SK-N-SH treated with all-trans-retinoic acid at 6 μM for 48 hours (cell line): ENCODE data around the gene PPP1CC.

ENCODE experiments used
- CREB5 ChIP-seq: fragments of 250-450 bp; sonication (Bioruptor Pico); IDR thresholded peaks from 2 replicates; pipeline ENCODE4 v1.5.1; 2020; ENCODE audit warnings: low read depth, mild to moderate bottlenecking, moderate library complexity
- CSDC2 ChIP-seq: fragments of 250-450 bp; sonication (Bioruptor Pico); IDR thresholded peaks from 2 replicates; pipeline ENCODE4 v1.5.0; 2020; ENCODE audit warnings: mild to moderate bottlenecking, moderate library complexity
- ESRRG ChIP-seq: fragments of 250-450 bp; sonication (Bioruptor Pico); IDR thresholded peaks from 2 replicates; pipeline ENCODE4 v1.6.1; 2021; ENCODE audit warnings: mild to moderate bottlenecking
- GLIS3 ChIP-seq: fragments of 250-450 bp; sonication (Bioruptor Pico); IDR thresholded peaks from 2 replicates; pipeline ENCODE4 v1.5.0; 2020; ENCODE audit warnings: mild to moderate bottlenecking, moderate library complexity
- OSR1 ChIP-seq: fragments of 250-450 bp; sonication (Bioruptor Pico); IDR thresholded peaks from 2 replicates; pipeline ENCODE4 v1.8.0; 2022; ENCODE audit warnings: moderate library complexity, mild to moderate bottlenecking, inconsistent platforms
- PATZ1 ChIP-seq: fragments of 250-450 bp; sonication (Bioruptor Pico); IDR thresholded peaks from 2 replicates; pipeline ENCODE4 v1.8.0; 2020; ENCODE audit warnings: mild to moderate bottlenecking, moderate library complexity, borderline replicate concordance
- POU6F1 ChIP-seq: fragments of 250-450 bp; sonication (Bioruptor Pico); IDR thresholded peaks from 2 replicates; pipeline ENCODE4 v1.8.0; 2021; ENCODE audit warnings: low read depth, mild to moderate bottlenecking, moderate library complexity, borderline replicate concordance
- SNAI2 ChIP-seq: fragments of 250-450 bp; sonication (Bioruptor Pico); IDR thresholded peaks from 2 replicates; pipeline ENCODE4 v1.5.0; 2020; ENCODE audit warnings: mild to moderate bottlenecking, moderate library complexity
- TOX ChIP-seq: fragments of 250-450 bp; sonication (Bioruptor Pico); IDR thresholded peaks from 2 replicates; pipeline ENCODE4 v1.8.0; 2021; ENCODE audit warnings: mild to moderate bottlenecking, moderate library complexity, borderline replicate concordance
- ZC3H10 ChIP-seq: fragments of 250-450 bp; sonication (Bioruptor Pico); IDR thresholded peaks from 2 replicates; pipeline ENCODE4 v1.5.1; 2021; ENCODE audit warnings: mild to moderate bottlenecking, moderate library complexity
- ZFP3 ChIP-seq: fragments of 250-450 bp; sonication (Bioruptor Pico); IDR thresholded peaks from 2 replicates; pipeline ENCODE4 v1.5.0; 2020; ENCODE audit warnings: mild to moderate bottlenecking, moderate library complexity
- ZFP30 ChIP-seq: fragments of 450-650 bp; formaldehyde crosslinking; IDR thresholded peaks from 2 replicates; pipeline ENCODE4 v1.5.0; 2022; ENCODE audit warnings: mild to moderate bottlenecking, moderate library complexity
- ZNF565 ChIP-seq: fragments of 450-650 bp; formaldehyde crosslinking; conservative IDR thresholded peaks from 2 replicates; pipeline ENCODE4 v1.5.0; 2020; ENCODE audit warnings: low read depth, mild to moderate bottlenecking, moderate library complexity
- ZNF8 ChIP-seq: fragments of 450-650 bp; formaldehyde crosslinking; IDR thresholded peaks from 2 replicates; pipeline ENCODE4 v1.5.0; 2020; ENCODE audit warnings: mild to moderate bottlenecking, moderate library complexity

- TF ChIP-seq PATZ1 (CRISPR knock-in tag) (no peak), ZNF565 (CRISPR knock-in tag) (no peak), ESRRG (CRISPR knock-in tag) (no peak), ZC3H10 (CRISPR knock-in tag) (no peak), TOX (no peak), ZFP3 (CRISPR knock-in tag) (no peak), CREB5 (CRISPR knock-in tag) (no peak), ZNF8 (CRISPR knock-in tag) (no peak), POU6F1 (no peak), GLIS3 (CRISPR knock-in tag) (no peak), OSR1 (no peak), SNAI2 (no peak), ZFP30 (no peak), CSDC2 (CRISPR knock-in tag) (no peak)
Observed at GRCh38 chr12:110780448-110780847, 37.8 kb upstream of the PPP1CC start.
